AG09309 (cell line): ENCODE results near the gene CXCL10.
"Not testable (repeated sequence)": the region's sequence is repeated elsewhere in the genome, so short reads cannot be mapped to it uniquely, and the experiment has no call there.

Source experiments
- DNase-seq: peaks from one replicate; pipeline ENCODE4 v3.0.0-alpha.2; 2010; ENCODE audit warnings: low read depth
- H3K4me3 ChIP-seq: 2 replicates; pipeline ENCODE4 v1.5.1; 2011; ENCODE audit warnings: mild to moderate bottlenecking, low read depth, low read length, moderate library complexity; ENCODE audit not compliant: control insufficient read depth
- CTCF ChIP-seq: IDR thresholded peaks from 2 replicates; pipeline ENCODE4 v1.5.1; 2011; ENCODE audit warnings: mild to moderate bottlenecking, low read depth, low read length, inconsistent platforms; ENCODE audit not compliant: insufficient read depth, control insufficient read depth; ENCODE audit errors: missing control alignments

The CXCL10 gene

GRCh38 chr4:76043306-76043705, 20.0 kb upstream of the CXCL10 start:
- not testable (repeated sequence) for DNase-seq, H3K4me3 ChIP-seq

GRCh38 chr4:76042241-76042998, 19.1 kb upstream of the CXCL10 start:
- not testable (repeated sequence) for H3K4me3 ChIP-seq, DNase-seq

DNA sequence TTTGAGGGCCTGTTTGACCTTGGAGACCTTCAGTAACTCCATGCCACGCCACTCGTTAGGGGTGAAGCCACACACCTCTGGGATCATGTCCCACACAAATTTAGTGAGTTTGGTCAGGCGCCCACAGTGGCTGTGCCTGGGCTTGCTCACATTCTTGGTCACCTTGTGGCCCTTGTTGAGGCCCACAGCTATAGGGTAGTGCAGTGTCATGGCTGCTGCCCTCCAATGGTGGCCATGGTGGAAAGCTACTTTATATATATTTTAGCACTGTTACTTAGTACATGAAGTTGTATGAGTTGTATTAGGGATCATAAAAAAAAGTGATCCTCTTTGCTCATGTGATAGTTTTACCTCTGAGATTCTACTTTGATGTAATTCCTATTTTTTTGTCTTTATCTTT, 13.6 kb upstream of the CXCL10 start:
- no peak for DNase-seq
- TF ChIP-seq CTCF = no peak
- H3K4me3 ChIP-seq = no peak overlapping the region

DNA sequence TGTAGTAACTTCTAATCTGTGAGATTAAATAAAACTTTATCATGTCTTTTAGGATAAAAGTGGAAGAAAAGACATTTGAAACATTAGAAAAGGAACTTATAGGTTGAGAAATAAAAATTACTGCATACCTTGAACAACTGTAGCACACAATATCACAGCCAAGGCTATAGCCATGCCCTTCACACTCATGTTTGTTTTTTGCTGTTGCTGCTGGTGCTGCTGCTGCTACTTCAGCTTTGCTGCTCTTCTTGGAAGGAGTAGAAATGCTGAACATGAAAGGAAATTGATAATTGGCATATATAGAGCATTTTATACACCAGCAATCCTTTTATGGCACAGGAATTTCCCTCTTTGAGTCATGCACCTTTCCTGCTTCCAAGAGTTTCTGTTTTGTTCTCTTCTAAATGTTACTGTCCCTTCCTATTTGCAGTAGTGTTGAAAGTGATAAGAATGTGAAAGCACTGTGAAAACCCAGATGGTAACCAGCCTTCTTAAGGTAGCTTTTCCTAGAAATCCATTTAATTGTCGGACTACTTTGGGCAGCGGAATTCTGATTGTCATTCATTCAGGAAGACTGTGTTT, 12.6 kb upstream of the CXCL10 start, which contains the start of gene CXCL11:
Gene CXCL11 (minus strand): TSS at position 272 of the 582 bp plus-strand sequence. CDS start 83 bp downstream, at position 189.
- no peak for TF ChIP-seq CTCF
- no peak for DNase-seq
- no peak within 1 kb of the TSS for H3K4me3 ChIP-seq

GRCh38 chr4:76035141-76035540, 11.8 kb upstream of the CXCL10 start:
- TF ChIP-seq CTCF = no peak
- H3K4me3 ChIP-seq = no peak overlapping the region

DNA sequence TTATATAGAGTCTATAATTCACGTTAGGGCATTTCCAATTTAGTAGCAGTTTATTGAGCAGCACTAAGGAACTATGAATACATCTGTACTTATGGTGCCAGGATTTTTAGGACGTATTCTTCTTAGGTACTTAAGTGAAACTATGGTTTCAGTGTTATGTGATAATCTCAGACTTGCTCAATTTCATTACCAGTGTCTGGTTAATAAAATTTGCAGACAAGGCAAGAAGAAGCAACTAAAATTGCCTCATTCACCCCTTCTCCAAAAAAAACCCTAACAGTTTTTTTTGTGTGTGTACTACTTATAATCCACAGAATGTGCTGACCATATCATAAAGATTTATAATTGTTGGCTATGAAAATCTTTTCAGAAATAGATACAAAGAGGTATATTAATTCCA, 6.0 kb upstream of the CXCL10 start:
- DNase-seq = no peak
- no peak overlapping the region for H3K4me3 ChIP-seq

More at GRCh38 chr4:76035141-76035540, 11.8 kb upstream of the CXCL10 start:
- no peak for DNase-seq

DNA sequence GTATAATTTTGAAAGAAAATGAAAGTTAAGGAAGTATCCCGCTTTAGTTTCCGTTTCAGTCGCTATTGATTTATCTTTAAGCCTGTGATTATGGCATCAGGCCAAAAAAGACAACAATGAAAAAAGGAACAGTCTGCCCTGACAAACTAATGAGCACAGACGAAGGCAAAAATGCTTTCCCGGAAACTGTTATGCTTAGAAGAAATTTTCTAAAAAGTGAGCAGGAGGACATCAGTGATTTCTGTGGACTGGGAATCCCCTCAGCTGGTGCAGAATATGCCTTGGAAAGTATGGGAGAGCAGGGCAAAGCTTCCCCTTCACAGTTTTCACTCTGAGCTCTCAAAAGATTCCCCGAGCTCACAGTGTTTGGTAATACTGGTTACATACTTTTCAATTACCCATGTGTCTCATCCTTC, 5.1 kb upstream of the CXCL10 start:
- TF ChIP-seq CTCF = no peak
- DNase-seq = no peak
- no peak overlapping the region for H3K4me3 ChIP-seq

More for the DNA sequence above, 6.0 kb upstream of the CXCL10 start:
- TF ChIP-seq CTCF = no peak
